Chondrocyte (in vitro differentiated cells): ENCODE data around the gene TCP11L2. TPM values are rescaled to one million over a fixed set of nuclear protein-coding genes. Genes with fewer than 3 reads are reported as not detected.

Experiments used
- DNase-seq: peaks from one replicate; pipeline ENCODE4 v3.0.0; 2021; ENCODE audit warnings: mixed read lengths, low spot score
- H3K27ac Mint-ChIP-seq: one replicate; pipeline ENCODE4 v1.8.0; 2021; ENCODE audit warnings: mild to moderate bottlenecking, moderate library complexity, mixed read lengths; ENCODE audit not compliant: unreplicated experiment
- H3K27me3 Mint-ChIP-seq: 2 replicates; pipeline ENCODE4 v1.8.0; 2021; ENCODE audit warnings: low read depth, mixed read lengths
- H3K36me3 Mint-ChIP-seq: 2 replicates; pipeline ENCODE4 v1.8.0; 2021; ENCODE audit warnings: low read depth, mixed read lengths
- H3K4me1 Mint-ChIP-seq: 2 replicates; pipeline ENCODE4 v1.8.0; 2021; ENCODE audit warnings: low read depth, mild to moderate bottlenecking, mixed read lengths
- H3K4me3 Mint-ChIP-seq: one replicate; pipeline ENCODE4 v1.8.0; 2021; ENCODE audit warnings: mild to moderate bottlenecking, moderate library complexity, mixed read lengths; ENCODE audit not compliant: unreplicated experiment
- H3K9me3 Mint-ChIP-seq: 2 replicates; pipeline ENCODE4 v1.8.0; 2021; ENCODE audit warnings: low read depth, mixed read lengths
- total RNA-seq: library from RNA; stranded (reverse); gene quantifications from 3 replicates; pipeline ENCODE4 v1.2.1, GENCODE V29; 2021
- TF ChIP-seq, protein P1 (sequence below): fragments of 200-600 bp; sonication (generic); IDR thresholded peaks from 2 replicates; pipeline ENCODE4 v1.5.0; 2021; ENCODE audit warnings: antibody characterized with exemption, mild to moderate bottlenecking, moderate library complexity

The TCP11L2 gene
- total RNA-seq, 1 donor from 2014 or later = 31.2 TPM

GRCh38 chr12:106360400-106360994 is 58.0 kb downstream of the TCP11L2 start:
- no peaks in the 10 kb centered on the region for H3K9me3 Mint-ChIP-seq
- no peak overlapping the region for H3K4me3 Mint-ChIP-seq
- no peak for DNase-seq
- no peaks in the 10 kb centered on the region for H3K27me3 Mint-ChIP-seq
- H3K27ac Mint-ChIP-seq = no peak overlapping the region
- no peaks in the 10 kb centered on the region for H3K36me3 Mint-ChIP-seq
- TF ChIP-seq, protein P1, sequence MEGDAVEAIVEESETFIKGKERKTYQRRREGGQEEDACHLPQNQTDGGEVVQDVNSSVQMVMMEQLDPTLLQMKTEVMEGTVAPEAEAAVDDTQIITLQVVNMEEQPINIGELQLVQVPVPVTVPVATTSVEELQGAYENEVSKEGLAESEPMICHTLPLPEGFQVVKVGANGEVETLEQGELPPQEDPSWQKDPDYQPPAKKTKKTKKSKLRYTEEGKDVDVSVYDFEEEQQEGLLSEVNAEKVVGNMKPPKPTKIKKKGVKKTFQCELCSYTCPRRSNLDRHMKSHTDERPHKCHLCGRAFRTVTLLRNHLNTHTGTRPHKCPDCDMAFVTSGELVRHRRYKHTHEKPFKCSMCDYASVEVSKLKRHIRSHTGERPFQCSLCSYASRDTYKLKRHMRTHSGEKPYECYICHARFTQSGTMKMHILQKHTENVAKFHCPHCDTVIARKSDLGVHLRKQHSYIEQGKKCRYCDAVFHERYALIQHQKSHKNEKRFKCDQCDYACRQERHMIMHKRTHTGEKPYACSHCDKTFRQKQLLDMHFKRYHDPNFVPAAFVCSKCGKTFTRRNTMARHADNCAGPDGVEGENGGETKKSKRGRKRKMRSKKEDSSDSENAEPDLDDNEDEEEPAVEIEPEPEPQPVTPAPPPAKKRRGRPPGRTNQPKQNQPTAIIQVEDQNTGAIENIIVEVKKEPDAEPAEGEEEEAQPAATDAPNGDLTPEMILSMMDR = no peak
- H3K4me1 Mint-ChIP-seq = peaks cover 17% of the 10 kb centered on the region

DNA sequence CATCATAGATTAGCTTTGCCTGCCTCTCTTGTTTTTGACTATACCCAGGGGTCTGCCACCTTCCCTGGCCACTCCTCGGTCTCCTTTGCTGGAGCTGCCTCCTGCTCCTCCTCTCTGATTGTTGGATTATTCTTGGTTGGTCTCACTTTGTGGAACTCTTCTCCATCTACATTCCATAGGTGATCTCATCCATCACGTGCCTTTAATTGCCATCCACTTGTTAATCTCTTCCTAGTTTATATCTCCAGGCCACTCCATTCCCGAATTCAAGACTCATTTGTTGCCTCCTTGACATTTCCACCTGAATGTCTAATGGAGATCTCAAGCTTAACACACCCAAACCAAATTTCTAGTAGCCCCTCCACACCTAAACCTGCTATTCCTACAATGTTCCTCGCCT is 60.4 kb downstream of the TCP11L2 start:
- Mint-ChIP-seq H3K27ac (no peak overlapping the region), H3K9me3 (no peaks in the 10 kb centered on the region), H3K4me3 (no peak overlapping the region), H3K36me3 (peaks cover 5% of the 10 kb centered on the region), H3K4me1 (peaks cover 11% of the 10 kb centered on the region), H3K27me3 (no peaks in the 10 kb centered on the region)
- TF ChIP-seq, protein P1 = no peak
- DNase-seq = no peak

DNA sequence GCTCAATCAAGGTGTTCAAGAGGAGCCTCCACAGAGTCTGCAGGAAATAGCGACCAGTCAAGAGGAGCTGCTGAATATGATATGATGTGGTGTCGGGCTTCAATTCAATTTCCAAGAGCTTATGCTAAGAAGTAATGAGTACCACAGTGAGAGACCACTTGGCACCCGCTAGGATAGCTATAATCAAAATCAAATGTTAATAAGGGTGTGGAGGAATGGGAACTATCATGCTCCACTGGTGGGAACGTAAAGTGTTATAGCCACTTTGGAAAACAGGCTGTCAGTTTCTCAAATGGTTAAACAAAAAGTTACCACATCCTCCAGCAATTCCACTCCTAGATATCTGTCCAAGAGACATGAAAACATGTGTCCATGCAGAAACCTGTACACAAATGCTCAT is 61.7 kb downstream of the TCP11L2 start:
- no peak for DNase-seq
- H3K4me3 Mint-ChIP-seq = no peak overlapping the region
- H3K27me3 Mint-ChIP-seq = no peaks in the 10 kb centered on the region
- peaks cover 5% of the 10 kb centered on the region for H3K36me3 Mint-ChIP-seq
- TF ChIP-seq, protein P1 = no peak
- H3K4me1 Mint-ChIP-seq = peaks cover under 1% of the 10 kb centered on the region
- H3K27ac Mint-ChIP-seq = no peak overlapping the region
- H3K9me3 Mint-ChIP-seq = no peaks in the 10 kb centered on the region

GRCh38 chr12:106369624-106370346 is 67.3 kb downstream of the TCP11L2 start:
- no peak overlapping the region for H3K4me3 Mint-ChIP-seq

GRCh38 chr12:106378788-106379187 is 76.3 kb downstream of the TCP11L2 start:
- no peak overlapping the region for H3K4me3 Mint-ChIP-seq
- DNase-seq = no peak
- no peak overlapping the region for H3K27ac Mint-ChIP-seq
- H3K36me3 Mint-ChIP-seq = peaks cover 50% of the 10 kb centered on the region
- no peaks in the 10 kb centered on the region for H3K4me1 Mint-ChIP-seq
- no peaks in the 10 kb centered on the region for H3K27me3 Mint-ChIP-seq
- peaks cover 16% of the 10 kb centered on the region for H3K9me3 Mint-ChIP-seq
- TF ChIP-seq, protein P1 = no peak

More at GRCh38 chr12:106369624-106370346, 67.3 kb downstream of the TCP11L2 start:
- Mint-ChIP-seq H3K27me3 (no peaks in the 10 kb centered on the region), H3K36me3 (peaks cover 19% of the 10 kb centered on the region), H3K4me1 (peaks cover 9% of the 10 kb centered on the region), H3K9me3 (peaks cover 6% of the 10 kb centered on the region), H3K27ac (peak overlapping the region; percentile 36)
- TF ChIP-seq, protein P1 = no peak
- no peak for DNase-seq
